MM.1S (cell line): ENCODE results near the gene NUP210L.
"Not testable (repeated sequence)": the region's sequence is repeated elsewhere in the genome, so short reads cannot be mapped to it uniquely, and the experiment has no call there.

Experiments used
- DNase-seq: peaks from one replicate; pipeline ENCODE4 v3.0.0-alpha.2; 2015
- H2AFZ ChIP-seq: fragments of 300-600 bp; sonication (generic); 2 replicates; pipeline ENCODE4 v1.6.0; 2016; ENCODE audit warnings: antibody characterized with exemption, low read length
- H3F3A ChIP-seq: fragments of 300-600 bp; sonication (generic); 2 replicates; pipeline ENCODE4 v1.6.1; 2016; ENCODE audit warnings: mild to moderate bottlenecking, antibody characterized with exemption, low read length, moderate library complexity, mixed read lengths; ENCODE audit not compliant: insufficient read depth
- H3K27ac ChIP-seq: fragments of 300-600 bp; sonication (generic); 2 replicates; pipeline ENCODE4 v1.5.1; 2016; ENCODE audit warnings: mild to moderate bottlenecking, low read length
- H3K27me3 ChIP-seq: fragments of 300-600 bp; sonication (generic); replicated peaks from 2 replicates; pipeline ENCODE4 v1.6.0; 2016; ENCODE audit warnings: low read length; ENCODE audit not compliant: insufficient read depth
- H3K36me3 ChIP-seq: fragments of 300-600 bp; sonication (generic); replicated peaks from 2 replicates; pipeline ENCODE4 v1.6.1; 2016; ENCODE audit warnings: mild to moderate bottlenecking, low read length, mixed read lengths; ENCODE audit not compliant: insufficient read depth
- H3K4me1 ChIP-seq: fragments of 300-600 bp; sonication (generic); 2 replicates; pipeline ENCODE4 v1.6.1; 2016; ENCODE audit warnings: low read length, mixed read lengths
- H3K4me2 ChIP-seq: fragments of 300-600 bp; sonication (generic); 2 replicates; pipeline ENCODE4 v1.6.0; 2016; ENCODE audit warnings: low read depth, low read length
- H3K4me3 ChIP-seq: fragments of 300-600 bp; sonication (generic); 2 replicates; pipeline ENCODE4 v1.5.1; 2016; ENCODE audit warnings: low read length, mixed read lengths
- H3K79me2 ChIP-seq: fragments of 300-600 bp; sonication (generic); 2 replicates; pipeline ENCODE4 v1.6.1; 2016; ENCODE audit warnings: mixed run types, low read length, mixed read lengths
- H3K9ac ChIP-seq: fragments of 300-600 bp; sonication (generic); 2 replicates; pipeline ENCODE4 v1.6.1; 2016; ENCODE audit warnings: low read length, mixed read lengths
- H3K9me2 ChIP-seq: fragments of 300-600 bp; sonication (generic); replicated peaks from 2 replicates; pipeline ENCODE4 v1.6.1; 2016; ENCODE audit warnings: mild to moderate bottlenecking, low read length, mixed read lengths; ENCODE audit not compliant: insufficient read depth
- H3K9me3 ChIP-seq: fragments of 300-600 bp; sonication (generic); replicated peaks from 2 replicates; pipeline ENCODE4 v1.6.1; 2016; ENCODE audit warnings: mild to moderate bottlenecking, low read length, mixed read lengths; ENCODE audit not compliant: insufficient read depth
- H4K20me1 ChIP-seq: fragments of 300-600 bp; sonication (generic); 2 replicates; pipeline ENCODE4 v1.6.1; 2016; ENCODE audit warnings: mild to moderate bottlenecking, low read length, moderate library complexity, mixed read lengths; ENCODE audit not compliant: insufficient read depth
- EZH2 ChIP-seq: fragments of 300-600 bp; sonication (generic); optimal IDR thresholded peaks from 2 replicates; pipeline ENCODE3; 2017; ENCODE audit warnings: low read depth, mild to moderate bottlenecking, antibody characterized with exemption, low read length, mixed read lengths
- EZH2phosphoT487 ChIP-seq: fragments of 300-600 bp; sonication (generic); IDR thresholded peaks from 2 replicates; pipeline ENCODE4 v1.6.1; 2018; ENCODE audit warnings: antibody characterized with exemption, low read length
- TF ChIP-seq, protein P1 (sequence below): fragments of 300-600 bp; sonication (generic); IDR thresholded peaks from 2 replicates; pipeline ENCODE4 v1.5.1; 2016; ENCODE audit warnings: antibody characterized with exemption, low read length, mixed read lengths

The NUP210L gene

DNA sequence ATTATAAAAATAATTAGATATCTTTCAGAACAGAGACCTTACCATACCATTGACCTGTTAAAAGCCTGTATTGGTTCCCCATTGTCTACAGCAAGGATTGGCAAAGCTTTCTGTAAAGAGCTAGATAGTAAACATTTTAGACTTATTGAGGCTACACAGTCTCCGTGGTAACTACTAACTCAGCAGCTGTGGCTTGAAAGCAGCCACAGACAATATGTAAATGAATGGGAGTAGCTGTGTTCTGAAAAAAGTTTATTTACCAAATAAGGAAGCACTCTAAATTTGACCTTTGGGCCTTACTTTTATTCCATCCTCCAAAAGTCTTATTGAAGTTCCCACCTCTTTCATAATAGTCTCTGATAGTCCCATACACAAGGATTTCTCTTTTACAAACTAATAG lies 39.7 kb downstream of the NUP210L start:
- H4K20me1 ChIP-seq: no peaks in the 10 kb centered on the region
- peaks cover 14% of the 10 kb centered on the region for H3K4me1 ChIP-seq
- TF ChIP-seq, protein P1, sequence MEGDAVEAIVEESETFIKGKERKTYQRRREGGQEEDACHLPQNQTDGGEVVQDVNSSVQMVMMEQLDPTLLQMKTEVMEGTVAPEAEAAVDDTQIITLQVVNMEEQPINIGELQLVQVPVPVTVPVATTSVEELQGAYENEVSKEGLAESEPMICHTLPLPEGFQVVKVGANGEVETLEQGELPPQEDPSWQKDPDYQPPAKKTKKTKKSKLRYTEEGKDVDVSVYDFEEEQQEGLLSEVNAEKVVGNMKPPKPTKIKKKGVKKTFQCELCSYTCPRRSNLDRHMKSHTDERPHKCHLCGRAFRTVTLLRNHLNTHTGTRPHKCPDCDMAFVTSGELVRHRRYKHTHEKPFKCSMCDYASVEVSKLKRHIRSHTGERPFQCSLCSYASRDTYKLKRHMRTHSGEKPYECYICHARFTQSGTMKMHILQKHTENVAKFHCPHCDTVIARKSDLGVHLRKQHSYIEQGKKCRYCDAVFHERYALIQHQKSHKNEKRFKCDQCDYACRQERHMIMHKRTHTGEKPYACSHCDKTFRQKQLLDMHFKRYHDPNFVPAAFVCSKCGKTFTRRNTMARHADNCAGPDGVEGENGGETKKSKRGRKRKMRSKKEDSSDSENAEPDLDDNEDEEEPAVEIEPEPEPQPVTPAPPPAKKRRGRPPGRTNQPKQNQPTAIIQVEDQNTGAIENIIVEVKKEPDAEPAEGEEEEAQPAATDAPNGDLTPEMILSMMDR: no peak
- no peak for TF ChIP-seq EZH2
- TF ChIP-seq EZH2phosphoT487: no peak
- H3K4me3 ChIP-seq: no peak overlapping the region
- H3K9me2 ChIP-seq: no peaks in the 10 kb centered on the region
- no peaks in the 10 kb centered on the region for H3K27me3 ChIP-seq
- no peaks in the 10 kb centered on the region for H3K79me2 ChIP-seq
- H3K9ac ChIP-seq: peak overlapping the region; percentile 1; the same call in 1 of the 2 replicates
- H3K9me3 ChIP-seq: no peaks in the 10 kb centered on the region
- DNase-seq: peak; percentile 77
- peaks cover 10% of the 10 kb centered on the region for H3F3A ChIP-seq
- H2AFZ ChIP-seq: peak overlapping the region; percentile 48
- peak overlapping the region; percentile 35 for H3K4me2 ChIP-seq
- H3K36me3 ChIP-seq: no peaks in the 10 kb centered on the region
- peak overlapping the region; percentile 64 for H3K27ac ChIP-seq

DNA sequence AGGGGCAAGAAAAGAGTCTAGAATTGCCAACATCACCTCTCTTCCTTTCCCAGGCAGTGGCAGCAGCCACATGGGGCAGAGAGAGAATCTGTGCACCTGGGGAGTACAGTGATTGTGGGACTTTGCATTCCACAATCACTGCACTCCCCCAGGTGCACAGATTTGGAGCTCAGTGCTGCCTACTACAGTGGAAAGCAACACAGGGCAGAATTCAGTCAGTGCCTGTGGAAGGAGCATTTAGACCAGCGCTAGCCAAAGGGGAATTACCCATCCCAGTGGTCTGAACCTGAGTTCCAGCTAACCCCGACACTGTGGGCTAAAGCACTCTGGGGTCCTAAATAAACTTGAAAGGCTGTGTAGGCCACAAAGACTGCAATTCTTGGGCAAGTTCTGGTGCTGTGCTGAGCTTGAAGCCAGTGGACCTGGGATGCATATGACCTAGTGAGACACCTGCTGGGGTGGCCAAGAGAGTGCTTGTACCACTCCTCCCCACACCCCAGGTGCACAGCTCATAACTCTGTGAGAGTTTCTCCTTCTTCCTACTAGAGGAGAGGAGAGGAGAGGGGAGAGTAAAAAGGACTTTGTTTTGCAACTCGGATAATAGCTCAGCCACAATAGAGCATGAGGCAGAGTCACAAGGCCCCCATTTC lies 50.3 kb downstream of the NUP210L start:
- Histone ChIP-seq H3K4me3 (no peak overlapping the region), H2AFZ (no peak overlapping the region)
- DNase-seq: peak; percentile 77

GRCh38 chr1:154100141-154100540 lies 54.7 kb downstream of the NUP210L start:
- not testable (repeated sequence) for H3K4me1 ChIP-seq, H3K27me3 ChIP-seq, H3K79me2 ChIP-seq, H4K20me1 ChIP-seq, DNase-seq, H2AFZ ChIP-seq, H3F3A ChIP-seq, H3K4me2 ChIP-seq, H3K9ac ChIP-seq, H3K9me3 ChIP-seq, H3K27ac ChIP-seq, H3K36me3 ChIP-seq, H3K4me3 ChIP-seq, H3K9me2 ChIP-seq

More for the DNA sequence above, 50.3 kb downstream of the NUP210L start:
- H4K20me1 ChIP-seq: no peaks in the 10 kb centered on the region
- peaks cover 3% of the 10 kb centered on the region; the same call in 1 of the 2 replicates for H3F3A ChIP-seq
- H3K79me2 ChIP-seq: no peaks in the 10 kb centered on the region
- H3K9me2 ChIP-seq: no peaks in the 10 kb centered on the region
- TF ChIP-seq, protein P1: peak; percentile 64
- no peak for TF ChIP-seq EZH2phosphoT487
- TF ChIP-seq EZH2: no peak
- H3K27me3 ChIP-seq: no peaks in the 10 kb centered on the region
- H3K9me3 ChIP-seq: no peaks in the 10 kb centered on the region
- no peaks in the 10 kb centered on the region for H3K4me1 ChIP-seq
- H3K4me2 ChIP-seq: no peak overlapping the region
- no peak overlapping the region for H3K27ac ChIP-seq
- H3K36me3 ChIP-seq: no peaks in the 10 kb centered on the region
- no peak overlapping the region for H3K9ac ChIP-seq

DNA sequence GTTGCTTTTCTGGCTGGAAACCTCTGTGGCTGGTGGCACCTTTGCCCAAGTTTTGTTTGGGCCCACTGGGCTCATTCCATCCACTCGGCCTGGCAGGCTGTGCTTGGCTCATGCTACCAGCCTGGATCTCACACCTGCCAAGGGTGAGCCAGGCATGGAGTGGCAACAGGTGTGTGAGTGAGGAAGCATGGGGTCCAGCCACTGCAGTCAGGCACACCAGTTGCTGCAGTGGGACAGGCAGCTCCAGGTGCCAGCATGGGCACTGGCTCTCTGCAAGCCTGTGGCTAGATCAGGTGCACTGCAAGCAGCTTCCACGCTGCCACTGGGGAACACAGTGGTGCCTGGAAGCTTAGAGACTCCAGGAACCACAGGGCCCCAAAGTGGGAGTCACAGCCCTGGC lies 57.0 kb downstream of the NUP210L start:
- no peaks in the 10 kb centered on the region for H3K27me3 ChIP-seq
- no peak overlapping the region for H2AFZ ChIP-seq
- no peak for DNase-seq
- no peak overlapping the region for H3K27ac ChIP-seq
- H3K4me1 ChIP-seq: no peaks in the 10 kb centered on the region
- no peaks in the 10 kb centered on the region for H3K9me2 ChIP-seq
- no peaks in the 10 kb centered on the region for H3K36me3 ChIP-seq
- no peaks in the 10 kb centered on the region for H3F3A ChIP-seq
- H3K4me3 ChIP-seq: no peak overlapping the region
- H3K4me2 ChIP-seq: no peak overlapping the region
- TF ChIP-seq EZH2 (no peak), EZH2phosphoT487 (no peak)
- H3K79me2 ChIP-seq: no peaks in the 10 kb centered on the region
- no peak overlapping the region for H3K9ac ChIP-seq
- no peaks in the 10 kb centered on the region for H3K9me3 ChIP-seq
- H4K20me1 ChIP-seq: no peaks in the 10 kb centered on the region
